Calu3 (cell line): ENCODE measurements around the gene CD55. TPM values are rescaled to one million over a fixed set of nuclear protein-coding genes. Genes with fewer than 3 reads are reported as not detected.

Experiments
- BruUV-seq: library from RNA; stranded (reverse); fragments of 400-500 nt; replicated peaks from 2 replicates; lab custom pipeline; 2021; lab: Mats Ljungman, UMichigan
- CTCF ChIA-PET: fragments of 300-600 bp; sonication (Branson Sonifier 250); formaldehyde crosslinking; loops from one replicate; lab custom pipeline; 2022; ENCODE audit warnings: antibody characterized with exemption; lab: Charles Lee
- DNase-seq: peaks from one replicate; pipeline ENCODE4 v3.0.0; 2022
- H3K27ac Mint-ChIP-seq: one replicate; pipeline ENCODE4 v1.8.0; 2022; ENCODE audit warnings: mixed read lengths; ENCODE audit not compliant: unreplicated experiment
- H3K27me3 Mint-ChIP-seq: one replicate; pipeline ENCODE4 v1.8.0; 2022; ENCODE audit warnings: mixed read lengths; ENCODE audit not compliant: unreplicated experiment
- H3K36me3 Mint-ChIP-seq: one replicate; pipeline ENCODE4 v1.8.0; 2022; ENCODE audit warnings: mild to moderate bottlenecking, moderate library complexity, mixed read lengths; ENCODE audit not compliant: insufficient read depth, unreplicated experiment
- H3K4me1 Mint-ChIP-seq: one replicate; pipeline ENCODE4 v1.8.0; 2022; ENCODE audit warnings: mild to moderate bottlenecking, low read depth, mixed read lengths; ENCODE audit not compliant: unreplicated experiment
- H3K4me3 Mint-ChIP-seq: one replicate; pipeline ENCODE4 v1.8.0; 2022; ENCODE audit warnings: mild to moderate bottlenecking, low read depth, moderate library complexity, mixed read lengths; ENCODE audit not compliant: unreplicated experiment
- H3K9me3 Mint-ChIP-seq: one replicate; pipeline ENCODE4 v1.8.0; 2022; ENCODE audit warnings: low read depth, mixed read lengths; ENCODE audit not compliant: unreplicated experiment
- CTCF ChIP-seq: fragments of 200-600 bp; IDR thresholded peaks from one replicate; pipeline ENCODE4 v1.8.0; 2022; ENCODE audit warnings: antibody characterized with exemption; ENCODE audit not compliant: unreplicated experiment
- intact Hi-C: fragments of 100-400 bp; cut with micrococcal nuclease; formaldehyde crosslinking; loops from one replicate; pipeline ENCODE4 v1.10.0; 2022; ENCODE audit not compliant: unreplicated experiment
- total RNA-seq: library from RNA; stranded (reverse); gene quantifications from 2 replicates; pipeline ENCODE4 v1.2.3, GENCODE V29; 2022

CD55 gene
- total RNA-seq, 1 experiment from 2014 or later: 106 TPM

DNA sequence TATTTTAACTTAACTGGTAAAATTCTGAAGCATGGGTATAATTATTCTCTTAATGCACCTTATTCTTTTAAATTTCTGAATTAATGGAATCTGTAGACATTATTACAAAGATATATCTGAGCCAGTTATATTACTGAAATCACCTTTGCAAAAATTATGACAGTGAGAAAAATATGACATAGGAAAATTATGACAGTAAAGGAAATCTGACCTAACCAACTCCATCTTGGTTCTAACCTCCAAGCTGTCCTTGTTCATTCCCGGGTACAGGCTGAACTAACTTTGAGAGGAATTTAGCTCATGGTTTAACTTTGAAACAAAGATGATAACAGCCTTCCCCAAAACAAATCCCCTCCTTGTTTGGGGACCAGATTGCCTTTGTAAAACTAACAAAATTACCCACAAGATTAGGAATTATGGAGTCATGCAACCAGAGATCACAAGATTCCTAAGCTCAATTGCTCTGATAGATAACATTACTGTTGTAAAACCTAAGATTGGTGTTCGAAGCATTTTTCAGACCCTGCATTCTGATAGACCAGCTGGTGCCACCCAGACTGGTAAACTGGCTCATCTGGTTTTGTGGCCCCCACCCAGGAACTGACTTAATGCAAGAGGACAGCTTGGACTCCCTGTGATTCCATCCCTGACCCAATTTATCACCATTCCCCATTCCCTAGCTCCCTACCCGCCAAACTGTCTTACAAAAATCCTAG is 9.4 kb upstream of the CD55 start:
- H3K4me3 Mint-ChIP-seq: no peak overlapping the region
- TF ChIP-seq CTCF: no peak
- H3K4me1 Mint-ChIP-seq: peaks cover 50% of the 10 kb centered on the region
- peak overlapping the region; percentile 41 for H3K27ac Mint-ChIP-seq
- no peaks in the 10 kb centered on the region for H3K9me3 Mint-ChIP-seq
- peak; percentile 52 for DNase-seq
- H3K27me3 Mint-ChIP-seq: no peaks in the 10 kb centered on the region
- no TSS peak for BruUV-seq
- CTCF ChIA-PET: interaction anchor here (0.5 to 1.1 kb wide), 3 partner anchors 93 to 442 kb away, joined by 3 to 5 read pairs (median 3); no protein-coding TSS in a partner anchor
- intact Hi-C loops: no loop called here
- peaks cover 22% of the 10 kb centered on the region for H3K36me3 Mint-ChIP-seq

DNA sequence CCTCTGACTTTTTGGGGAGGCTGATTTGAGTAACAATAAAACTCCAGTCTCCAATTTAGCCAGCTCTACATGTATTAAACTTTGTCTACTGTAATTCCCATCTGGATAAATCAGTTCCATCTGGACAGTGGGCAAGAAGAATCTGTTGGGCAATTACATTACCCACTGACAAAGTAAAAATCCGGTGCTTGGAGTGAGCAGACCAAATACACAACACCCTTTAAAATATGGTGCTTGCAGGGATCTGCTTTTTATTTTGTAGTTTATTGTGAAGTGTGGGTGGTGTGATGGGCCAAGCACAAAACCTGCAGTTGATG is 8.9 kb upstream of the CD55 start:
- TF ChIP-seq CTCF: no peak
- Mint-ChIP-seq H3K27me3 (no peaks in the 10 kb centered on the region), H3K4me3 (no peak overlapping the region), H3K27ac (no peak overlapping the region), H3K9me3 (no peaks in the 10 kb centered on the region), H3K36me3 (peaks cover 24% of the 10 kb centered on the region), H3K4me1 (peaks cover 50% of the 10 kb centered on the region)
- BruUV-seq: no TSS peak
- intact Hi-C loops: no loop called here
- no peak for DNase-seq
- CTCF ChIA-PET: interaction anchor here (0.5 to 1.1 kb wide), 3 partner anchors 93 to 442 kb away, joined by 3 to 5 read pairs (median 3); no protein-coding TSS in a partner anchor

- no peak for DNase-seq
- Mint-ChIP-seq H3K27me3 (no peaks in the 10 kb centered on the region), H3K9me3 (no peaks in the 10 kb centered on the region), H3K27ac (no peak overlapping the region), H3K4me1 (peaks cover 52% of the 10 kb centered on the region), H3K36me3 (peaks cover 28% of the 10 kb centered on the region), H3K4me3 (no peak overlapping the region)
- no TSS peak for BruUV-seq
- intact Hi-C loops: no loop called here
- CTCF ChIA-PET: no interaction called here
- TF ChIP-seq CTCF: no peak
Measured at GRCh38 chr1:207313131-207313530, 8.3 kb upstream of the CD55 start.

- no peak for DNase-seq
- Mint-ChIP-seq H3K4me3 (no peak overlapping the region), H3K9me3 (no peaks in the 10 kb centered on the region), H3K27ac (no peak overlapping the region), H3K36me3 (peaks cover 25% of the 10 kb centered on the region), H3K27me3 (no peaks in the 10 kb centered on the region), H3K4me1 (peaks cover 36% of the 10 kb centered on the region)
- TF ChIP-seq CTCF: no peak
- CTCF ChIA-PET: no interaction called here
- intact Hi-C loops: loop anchor here (5.0 kb wide), 1 partner anchor 33 kb away; no protein-coding TSS in a partner anchor
- BruUV-seq: no TSS peak
Measured at GRCh38 chr1:207314816-207315215, 6.7 kb upstream of the CD55 start.
